ENCODE measurements around the gene CFAP54.

The CFAP54 gene

DNA sequence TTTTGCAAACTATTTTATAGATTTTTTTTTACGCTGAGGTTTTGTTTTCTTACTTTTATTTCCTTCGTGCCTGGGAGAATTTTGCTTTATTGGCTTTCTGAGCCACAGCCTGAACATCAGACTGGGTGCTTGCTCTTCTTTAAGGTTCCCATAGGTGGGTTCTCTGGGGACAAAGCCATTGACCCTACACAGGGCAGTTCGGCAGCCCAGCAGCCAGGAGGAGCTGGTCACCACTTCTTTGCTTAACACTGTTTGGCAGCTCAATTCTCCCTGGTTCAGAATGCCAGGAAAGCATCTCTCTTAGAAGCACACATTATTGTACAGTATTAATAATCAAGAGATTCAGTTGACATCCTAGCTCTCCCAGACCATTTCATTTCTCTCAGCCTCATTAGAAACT, 276.9 kb downstream of the CFAP54 start:
- DNase-seq (ENCODE audit: low read depth) = peak; percentile 24

DNA sequence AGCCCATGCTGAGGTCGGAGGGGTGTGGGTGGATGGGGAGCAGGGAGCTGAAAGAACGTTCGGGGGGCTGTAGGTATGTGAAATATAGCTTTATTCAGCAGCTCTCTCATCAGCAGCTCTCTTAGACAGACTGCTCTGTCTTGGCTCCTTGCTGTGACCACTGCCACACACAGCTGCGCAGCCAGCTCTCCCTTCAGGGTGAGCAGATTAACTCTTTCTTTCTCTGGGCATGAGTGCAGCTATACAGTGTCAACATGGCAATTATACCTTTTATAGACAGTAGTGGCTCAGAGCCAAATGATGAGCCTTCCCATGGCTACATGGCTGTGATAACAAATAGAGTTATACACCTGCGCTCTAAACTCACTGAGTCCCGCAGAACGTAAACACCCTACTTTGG, 280.0 kb downstream of the CFAP54 start:
- no peak for DNase-seq (ENCODE audit: low read depth)

DNA sequence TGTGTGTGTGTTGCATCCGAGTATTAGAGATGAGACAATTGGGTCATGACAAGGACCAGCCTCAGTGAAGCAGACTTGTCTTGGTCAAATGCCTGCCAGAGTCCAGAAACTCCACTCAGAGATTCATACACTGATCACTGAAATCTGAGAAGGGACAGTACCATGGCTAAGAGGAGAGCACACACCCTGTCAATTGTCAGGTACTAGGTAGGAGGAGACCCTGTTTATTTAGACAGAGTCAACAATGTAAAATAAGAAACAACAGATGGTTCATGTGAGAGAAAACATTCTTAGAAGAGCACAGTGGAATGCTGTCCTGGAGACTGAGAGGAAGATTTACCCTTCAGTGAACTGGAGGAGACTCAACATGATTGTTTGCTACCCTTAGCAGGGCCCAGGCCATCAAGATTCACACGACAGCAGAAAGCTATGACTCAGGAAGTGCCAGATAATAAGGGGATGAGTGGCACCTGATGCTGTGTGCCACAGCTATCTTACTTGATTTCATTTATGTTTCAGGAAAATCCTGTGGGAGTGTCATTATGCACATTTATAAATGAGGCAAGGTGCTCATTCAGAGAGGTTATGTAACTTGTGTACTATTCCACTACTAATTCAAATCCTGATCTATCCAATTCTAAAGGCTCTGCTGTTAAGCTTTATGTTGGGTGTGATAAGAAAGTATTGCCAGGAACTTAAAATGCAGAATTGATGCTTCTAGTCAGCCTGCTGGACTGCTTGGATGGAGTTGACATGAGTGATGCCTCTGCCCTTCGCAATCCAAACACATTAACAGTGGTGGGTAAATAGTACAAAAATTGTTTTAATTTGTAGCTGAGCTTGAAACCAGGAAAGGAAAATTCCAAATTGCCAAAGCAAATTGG, 281.1 kb downstream of the CFAP54 start:
- peak; percentile 44 for DNase-seq (ENCODE audit: low read depth)

DNA sequence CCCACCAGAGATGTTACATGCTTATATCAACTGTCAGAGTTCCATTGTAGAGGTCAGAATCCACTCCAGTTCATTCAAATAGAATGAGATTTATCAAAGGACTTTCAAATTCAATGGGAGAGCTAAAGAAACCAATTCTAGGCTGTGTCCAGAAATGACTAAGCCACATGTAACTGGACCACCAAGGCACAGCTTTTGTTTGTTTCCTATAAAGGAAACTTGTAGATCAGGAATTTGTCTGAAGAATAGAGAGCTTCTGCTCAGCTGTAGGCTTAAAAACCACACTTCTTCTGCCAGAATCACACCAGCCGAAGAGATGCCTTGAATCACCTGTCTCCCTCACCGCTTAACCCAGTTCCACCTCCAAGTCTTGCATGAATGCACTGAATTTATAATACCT, 283.7 kb downstream of the CFAP54 start:
- peak; percentile 9 for DNase-seq (ENCODE audit: low read depth)

DNA sequence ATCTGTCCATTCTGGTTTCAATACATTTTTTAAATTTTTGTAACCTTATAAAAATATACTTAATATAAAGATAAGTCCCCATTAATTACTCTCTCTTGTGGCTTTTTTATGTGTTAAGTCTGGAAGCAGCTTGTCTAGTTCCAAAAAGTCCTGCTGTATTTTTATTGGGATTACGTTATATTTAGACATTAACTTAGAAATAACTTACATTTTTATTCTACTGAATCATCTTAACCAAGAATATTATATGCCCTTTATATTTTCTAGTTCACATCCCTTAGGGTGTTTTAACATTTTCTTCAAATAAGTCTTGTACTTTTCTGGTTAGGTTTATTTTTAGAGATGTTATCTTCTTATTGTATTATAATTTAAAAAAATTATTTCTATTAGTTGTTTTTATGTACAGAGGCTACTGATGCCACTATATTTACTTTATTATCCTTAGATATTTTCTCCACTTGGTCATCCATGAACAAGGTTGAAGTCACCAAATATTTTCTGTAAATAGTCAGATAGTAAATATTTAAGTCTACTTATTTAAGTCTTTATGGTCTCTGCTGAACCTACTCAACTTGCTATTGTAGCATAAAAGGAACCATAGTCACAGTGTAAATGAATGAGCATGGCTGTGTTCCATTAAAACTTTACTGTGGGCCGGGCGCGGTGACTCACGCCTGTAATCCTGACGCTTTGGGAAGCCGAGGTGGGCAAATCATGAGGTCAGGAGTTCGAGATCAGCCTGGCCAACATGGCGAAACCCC, 285.3 kb downstream of the CFAP54 start:
- DNase-seq (ENCODE audit: low read depth) = peak; percentile 92

DNA sequence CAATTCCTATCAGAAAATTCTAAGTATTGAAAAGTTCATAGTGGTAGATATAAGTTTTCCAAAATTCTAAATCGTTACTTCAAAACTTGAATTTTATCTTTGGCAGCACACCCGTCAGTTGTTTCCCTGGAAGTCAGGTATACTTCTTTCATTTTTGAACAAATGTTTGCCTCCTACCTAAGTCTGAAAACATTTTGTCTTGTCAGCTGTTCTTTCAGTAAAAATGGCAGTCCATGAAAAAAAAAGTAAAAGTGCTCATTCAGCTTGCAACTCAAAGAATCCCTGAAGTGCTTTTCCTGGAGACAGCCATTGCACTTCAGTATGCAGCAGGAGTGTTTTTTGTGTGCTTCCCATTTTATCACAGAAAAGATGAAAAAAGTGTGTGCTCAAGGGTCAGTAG, 287.5 kb downstream of the CFAP54 start:
- no peak for DNase-seq (ENCODE audit: low read depth)

DNA sequence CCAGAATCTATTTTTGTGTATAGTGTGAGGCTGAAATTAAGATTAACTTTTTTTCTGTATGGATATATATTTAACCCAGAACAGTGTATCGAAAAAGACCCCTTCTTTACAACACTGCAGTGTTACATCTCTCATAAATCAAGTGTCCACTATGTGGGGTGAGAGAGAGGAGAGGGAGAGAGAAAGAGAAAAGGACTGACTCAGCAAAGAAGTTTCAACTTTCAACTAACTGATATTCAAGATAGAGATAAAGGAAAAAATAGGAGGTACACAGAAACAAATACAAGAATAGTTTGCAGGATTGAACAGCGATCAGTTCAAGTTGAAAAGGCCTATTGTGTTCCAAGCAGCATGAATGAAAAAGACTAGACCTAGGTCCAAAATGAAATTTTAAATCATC, 291.0 kb downstream of the CFAP54 start:
- no peak for DNase-seq (ENCODE audit: low read depth)

DNA sequence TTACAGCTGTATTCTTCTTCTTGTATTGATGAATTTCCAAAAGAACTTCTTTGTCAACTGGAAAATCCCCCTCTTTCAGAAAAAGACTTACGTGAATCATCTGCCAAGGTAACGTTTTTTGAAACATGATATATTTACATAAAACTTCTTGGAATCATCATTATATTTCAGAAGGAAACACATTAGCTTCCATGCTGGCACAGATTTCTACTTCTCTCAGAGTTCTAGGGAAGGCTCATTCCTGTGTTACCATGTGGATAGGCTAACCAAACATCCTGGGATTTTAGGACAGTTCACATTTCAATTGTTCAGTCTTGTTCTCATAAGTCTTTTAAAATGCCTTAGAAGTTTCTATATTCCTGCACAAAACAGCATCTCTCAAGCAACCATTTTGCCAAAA, 297.4 kb downstream of the CFAP54 start:
- no peak for DNase-seq (ENCODE audit: low read depth)

DNA sequence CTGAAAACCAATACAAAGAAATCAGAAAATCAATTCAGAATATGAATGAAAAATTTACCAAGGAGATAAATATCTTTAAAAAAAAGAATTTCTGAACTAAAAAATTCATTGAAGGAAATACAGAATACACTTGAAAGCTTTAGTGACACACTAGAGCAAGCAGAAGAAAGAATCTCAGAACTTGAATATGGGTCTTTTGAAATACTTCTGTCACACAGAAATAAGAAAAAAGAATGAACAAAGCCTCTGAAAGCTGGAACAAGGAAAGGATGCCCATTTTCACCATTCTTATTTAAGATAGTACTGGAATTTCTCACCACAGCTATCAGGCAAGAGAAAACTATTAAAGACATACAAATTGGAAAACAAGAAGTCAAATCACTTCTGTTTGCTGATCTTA, 314.6 kb downstream of the CFAP54 start:
- no peak for DNase-seq (ENCODE audit: low read depth)

DNA sequence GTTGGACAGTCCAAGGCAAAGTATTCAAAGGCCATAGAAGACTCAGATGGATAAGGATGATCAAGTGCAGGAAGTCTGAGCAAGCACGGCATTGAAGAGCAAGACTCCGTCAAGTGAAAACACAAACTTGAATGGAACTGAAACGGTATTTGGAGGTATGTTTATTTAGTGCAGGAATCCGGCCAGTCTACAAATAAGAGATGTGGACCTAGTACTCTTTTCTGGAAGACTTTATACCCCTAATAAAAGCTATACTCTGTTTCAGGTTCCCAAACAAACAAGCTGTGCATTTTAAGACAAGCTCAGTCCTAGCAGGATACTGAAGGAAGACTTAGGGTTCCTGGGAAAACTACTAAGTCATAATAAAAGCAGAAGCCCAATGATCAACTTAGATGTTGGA, 316.9 kb downstream of the CFAP54 start:
- DNase-seq (ENCODE audit: low read depth) = no peak

DNA sequence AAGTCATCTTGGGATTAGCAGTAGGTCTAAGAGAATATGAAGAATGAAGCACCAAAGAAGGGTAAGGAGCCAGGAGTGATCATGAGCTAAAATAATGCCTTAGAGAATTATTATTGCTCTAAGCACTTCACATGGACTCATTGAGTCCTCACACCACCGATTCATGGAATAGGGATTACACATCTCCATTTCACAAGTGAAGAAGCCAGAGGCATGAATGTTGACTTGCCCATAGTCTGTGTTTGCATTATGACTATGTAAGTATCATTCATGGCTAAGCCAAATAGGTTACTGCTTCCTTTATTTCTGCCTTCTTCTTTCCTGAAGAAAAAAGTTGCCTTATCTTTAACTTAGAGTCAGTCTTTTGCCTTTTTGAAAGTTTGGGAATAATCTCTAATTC, 318.4 kb downstream of the CFAP54 start:
- DNase-seq (ENCODE audit: low read depth) = no peak

DNA sequence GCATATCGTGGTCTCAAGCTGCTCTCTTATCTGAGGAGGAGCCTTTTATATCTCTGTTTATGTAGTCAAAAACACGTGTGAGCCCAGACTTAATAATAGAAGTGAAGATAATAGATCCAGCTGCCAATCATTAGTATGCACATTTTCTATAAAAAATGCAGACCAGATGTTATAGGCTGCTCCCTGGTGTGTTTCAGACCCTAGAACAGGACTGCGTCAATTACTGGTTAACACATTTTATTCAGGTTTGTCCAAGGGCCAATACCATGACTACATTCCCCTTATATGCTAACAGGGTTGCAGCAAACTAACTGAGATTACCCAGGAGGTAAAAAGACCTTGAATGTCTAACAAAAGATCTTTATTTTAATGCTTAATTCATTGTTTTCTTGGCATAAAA, 319.2 kb downstream of the CFAP54 start:
- DNase-seq (ENCODE audit: low read depth) = no peak

DNA sequence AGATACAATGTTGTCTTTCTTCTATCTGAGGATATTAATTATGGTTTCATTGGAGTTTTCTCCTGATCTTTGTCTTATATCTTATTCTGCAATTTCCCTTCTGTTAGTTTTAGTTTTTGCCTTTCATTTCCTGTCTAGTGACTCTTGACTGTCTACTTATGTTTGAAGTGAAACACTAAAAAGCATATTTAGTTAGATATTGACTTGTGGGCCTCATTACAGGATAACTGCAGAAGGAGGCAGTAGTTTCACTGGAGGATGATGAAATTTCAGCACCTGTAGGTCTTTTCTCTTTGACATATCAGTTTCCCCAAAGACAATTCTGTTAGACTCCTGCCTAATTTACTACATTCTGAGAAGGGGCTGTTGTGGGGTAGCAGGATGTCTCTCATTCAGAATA, 320.1 kb downstream of the CFAP54 start:
- DNase-seq (ENCODE audit: low read depth) = no peak

DNA sequence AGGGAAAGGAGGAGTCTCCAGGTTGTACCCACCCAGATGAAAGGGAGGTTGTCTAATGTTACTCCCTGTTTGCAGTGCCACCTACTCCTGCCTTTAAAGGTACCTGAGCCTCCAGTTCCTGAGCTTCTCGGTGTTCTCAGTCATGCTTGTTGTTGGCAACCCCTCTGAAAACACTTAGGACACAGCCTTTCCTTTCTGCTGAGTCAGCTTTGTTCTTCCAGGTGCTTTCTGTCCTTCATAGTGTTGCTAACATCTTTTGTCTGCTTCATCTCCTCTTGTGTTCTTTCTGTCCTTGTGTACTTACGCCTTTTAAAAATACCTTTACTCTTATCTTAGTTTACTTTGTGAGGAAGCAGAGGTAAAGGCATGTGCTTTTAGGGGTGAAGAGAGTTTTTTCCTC, 320.7 kb downstream of the CFAP54 start:
- no peak for DNase-seq (ENCODE audit: low read depth)

DNA sequence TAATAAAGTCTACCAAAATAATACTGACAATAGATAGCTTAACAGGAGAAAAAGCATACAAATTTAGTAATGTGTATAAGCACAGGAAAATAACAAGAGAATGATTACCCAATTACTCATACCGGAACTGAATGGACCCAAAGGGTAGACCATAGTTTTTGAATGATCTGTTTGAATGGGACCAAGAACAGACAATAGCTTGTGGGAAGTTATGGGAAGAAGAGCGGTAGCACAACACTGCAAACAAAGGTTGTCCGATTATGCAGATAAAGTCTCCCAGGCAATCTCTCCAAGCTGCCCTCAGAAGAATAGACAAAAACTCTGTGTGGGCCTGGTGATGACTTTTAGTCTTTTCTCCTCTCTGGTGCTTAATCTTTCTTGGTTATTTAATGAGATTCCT, 321.1 kb downstream of the CFAP54 start:
- DNase-seq (ENCODE audit: low read depth) = peak; percentile 27

DNA sequence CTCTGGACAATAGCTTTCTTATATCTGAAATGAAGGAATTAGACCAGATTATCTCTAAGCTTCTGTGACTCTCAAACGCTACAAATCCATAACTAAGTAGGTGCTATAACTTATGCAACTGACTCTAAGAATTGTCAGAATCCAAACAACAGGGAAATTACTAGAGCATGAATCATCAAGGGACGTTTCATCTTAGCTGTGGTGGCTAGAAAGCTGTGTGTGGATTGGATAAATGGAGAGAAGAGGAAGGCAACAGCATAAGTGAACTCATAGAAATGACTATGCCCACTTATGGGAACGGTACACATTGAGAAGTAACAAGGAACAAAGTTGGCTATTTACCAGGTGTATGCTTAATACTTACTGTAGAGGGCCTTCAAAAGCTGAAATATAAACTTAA, 321.7 kb downstream of the CFAP54 start:
- peak; percentile 94 for DNase-seq (ENCODE audit: low read depth)

DNA sequence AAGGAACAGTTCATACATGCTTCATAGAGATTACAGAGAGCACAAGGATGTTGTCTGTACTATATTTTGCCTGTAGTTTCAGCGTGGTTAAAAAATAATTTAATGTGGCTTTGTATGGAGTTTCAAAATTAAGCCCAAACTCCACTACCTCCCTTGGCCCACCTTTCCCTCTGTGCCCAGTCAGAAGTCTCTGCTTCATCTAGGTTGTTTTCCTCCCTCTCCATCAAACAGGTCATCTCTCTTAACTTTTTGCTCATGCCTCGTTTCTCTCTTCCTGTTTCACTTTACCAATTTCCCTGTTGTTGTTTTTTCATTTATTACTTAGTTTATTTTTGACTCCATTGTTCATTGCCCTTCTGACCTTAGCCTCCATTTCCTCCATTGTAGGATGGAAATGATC, 322.8 kb downstream of the CFAP54 start:
- no peak for DNase-seq (ENCODE audit: low read depth)

DNA sequence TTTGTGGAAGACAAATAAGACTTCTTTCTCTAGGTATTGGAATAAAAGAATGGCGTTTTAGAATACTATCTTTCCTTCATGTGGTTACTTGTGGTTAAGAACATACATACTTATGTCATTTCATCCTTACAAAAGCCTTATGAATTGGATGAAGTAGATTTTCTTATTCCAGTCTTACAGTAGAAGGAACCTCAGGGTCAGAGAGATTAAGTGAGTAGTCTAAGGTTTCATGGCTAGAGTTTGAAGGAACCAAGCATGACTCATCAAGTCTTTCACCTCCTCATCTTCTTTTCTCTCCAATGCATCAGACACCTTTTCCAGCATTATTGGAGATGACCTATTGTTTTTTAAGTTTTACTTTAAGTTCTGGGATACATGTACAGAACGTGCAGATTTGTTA, 324.8 kb downstream of the CFAP54 start:
- DNase-seq (ENCODE audit: low read depth) = peak; percentile 16

DNA sequence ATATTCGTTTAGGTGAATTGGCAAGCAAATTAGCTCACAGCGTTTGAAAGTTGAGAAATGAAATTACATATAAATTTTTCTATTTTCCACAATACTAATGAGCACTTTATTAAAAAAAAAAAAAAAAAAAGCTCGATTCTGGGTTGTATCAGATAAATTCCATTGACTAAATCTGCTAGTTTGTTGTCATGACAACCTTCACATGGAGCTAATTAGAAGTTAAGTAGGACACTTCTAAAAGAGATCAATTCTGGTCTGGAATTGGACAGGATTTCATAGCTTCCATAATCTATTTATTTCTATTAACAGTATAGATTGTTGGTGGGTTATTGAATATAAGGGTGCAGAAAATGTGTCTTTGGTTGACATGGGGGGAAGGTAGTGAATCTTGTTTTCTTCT, 332.2 kb downstream of the CFAP54 start:
- DNase-seq (ENCODE audit: low read depth) = no peak

DNA sequence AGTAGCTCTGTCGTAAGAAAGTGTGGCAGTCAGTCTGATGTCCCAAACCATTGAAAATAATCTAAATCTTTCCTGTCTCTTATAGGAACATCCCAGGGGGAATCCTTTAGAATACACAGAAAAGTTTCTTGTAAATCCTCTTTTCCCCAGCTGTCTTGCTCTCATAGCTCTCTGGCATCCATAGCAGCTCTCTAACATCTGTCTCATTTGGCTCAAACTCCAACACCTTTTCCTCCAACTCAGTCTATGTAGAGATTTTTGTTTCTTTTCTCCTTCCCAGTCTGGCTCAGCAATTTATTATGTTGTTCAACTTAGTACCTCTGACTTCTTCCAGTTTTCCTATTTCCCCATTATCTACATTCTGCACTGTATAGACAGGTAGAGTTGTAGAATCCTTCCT, 333.3 kb downstream of the CFAP54 start:
- DNase-seq (ENCODE audit: low read depth) = no peak

DNA sequence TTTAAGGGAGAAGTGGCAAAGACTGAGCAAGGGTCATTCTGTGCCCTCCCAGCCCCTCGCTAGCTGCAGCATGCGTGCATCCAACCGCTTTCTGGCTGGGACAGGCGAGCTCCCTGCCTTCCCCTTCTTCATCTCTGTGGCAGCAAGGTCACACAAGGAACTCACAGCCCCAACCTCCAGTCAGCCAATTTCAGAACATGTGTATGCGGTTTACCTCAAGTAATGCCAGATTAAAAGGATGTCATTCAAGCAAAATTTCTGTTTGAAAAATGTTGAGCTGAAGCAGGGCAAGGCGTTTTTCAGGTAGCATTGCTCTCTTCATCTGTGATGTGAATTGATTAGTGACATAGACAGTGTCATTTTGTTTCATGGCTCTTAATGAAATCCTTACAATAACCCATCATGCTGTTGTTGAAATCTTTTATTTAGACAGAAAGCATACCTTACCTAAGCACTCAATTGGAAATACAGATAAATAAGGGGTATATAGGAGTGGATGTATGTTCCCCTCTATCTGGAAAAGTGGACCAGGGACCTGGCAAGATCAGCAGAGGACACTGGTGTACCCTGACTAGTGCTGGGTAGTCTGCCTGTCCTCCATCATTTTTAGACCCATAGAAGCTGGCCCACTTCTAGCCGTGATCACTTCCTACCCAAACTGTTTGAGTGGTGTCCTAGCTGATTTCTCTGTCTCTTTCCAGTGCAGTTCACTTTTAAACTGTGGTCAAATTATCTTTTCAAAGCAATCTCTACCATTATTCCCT, 334.9 kb downstream of the CFAP54 start:
- DNase-seq (ENCODE audit: low read depth) = no peak

DNA sequence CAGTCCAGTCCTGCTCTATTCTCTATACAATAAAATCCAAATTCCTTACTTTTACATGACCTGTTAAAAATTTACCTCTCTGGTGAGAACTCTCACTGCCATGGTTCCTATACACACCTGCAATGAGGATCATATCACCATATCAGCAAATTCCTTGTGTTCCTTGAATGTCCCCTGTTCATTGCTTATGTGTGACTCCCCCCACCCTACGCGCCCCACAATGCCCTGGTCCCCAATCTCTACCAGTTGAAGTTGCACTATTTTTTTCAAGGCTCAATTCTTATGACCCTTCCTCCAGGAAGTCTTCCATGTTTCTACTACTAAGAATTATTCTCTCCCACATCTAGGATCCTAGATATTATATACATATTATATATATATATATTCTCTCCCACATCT, 335.5 kb downstream of the CFAP54 start:
- DNase-seq (ENCODE audit: low read depth) = no peak

Measured in EH (cell line).